GM19372 (cell line): ENCODE results near the gene NEBL.

Experiments
- ATAC-seq: cut with Tn5 transposase; IDR thresholded peaks from one replicate; pipeline ENCODE4 v1.9.1; 2021; ENCODE audit warnings: mild to moderate bottlenecking, low read depth, moderate library complexity; ENCODE audit not compliant: unreplicated experiment

The NEBL gene

GRCh38 chr10:20809631-20810030, 87.5 kb downstream of the NEBL start:
- no peak for ATAC-seq

- ATAC-seq = no peak
Observed at GRCh38 chr10:20806487-20806886, 90.6 kb downstream of the NEBL start.

- ATAC-seq = no peak
Observed at GRCh38 chr10:20797290-20797689, 99.8 kb downstream of the NEBL start.

- ATAC-seq = no peak
Observed at GRCh38 chr10:20795391-20795790, 101.7 kb downstream of the NEBL start.

GRCh38 chr10:20785174-20785573, 111.9 kb downstream of the NEBL start:
- no peak for ATAC-seq

GRCh38 chr10:20778008-20778757, 118.9 kb downstream of the NEBL start:
- no peak for ATAC-seq

- ATAC-seq = no peak
Observed at GRCh38 chr10:20776384-20777118, 120.6 kb downstream of the NEBL start.

GRCh38 chr10:20771051-20771450, 126.1 kb downstream of the NEBL start:
- no peak for ATAC-seq

GRCh38 chr10:20769481-20769880, 127.6 kb downstream of the NEBL start:
- ATAC-seq = no peak

- ATAC-seq = no peak
Observed at GRCh38 chr10:20768843-20769242, 128.3 kb downstream of the NEBL start.

- no peak for ATAC-seq
Observed at GRCh38 chr10:20767028-20767427, 130.1 kb downstream of the NEBL start.

- ATAC-seq = no peak
Observed at GRCh38 chr10:20765066-20765465, 132.0 kb downstream of the NEBL start.

GRCh38 chr10:20760460-20760859, 136.7 kb downstream of the NEBL start:
- ATAC-seq = no peak

GRCh38 chr10:20748551-20748950, 148.6 kb downstream of the NEBL start:
- no peak for ATAC-seq

- ATAC-seq = no peak
Observed at GRCh38 chr10:20747782-20748181, 149.3 kb downstream of the NEBL start.

- no peak for ATAC-seq
Observed at GRCh38 chr10:20746856-20747255, 150.3 kb downstream of the NEBL start.

- no peak for ATAC-seq
Observed at GRCh38 chr10:20745556-20746375, 151.3 kb downstream of the NEBL start.

GRCh38 chr10:20744821-20745220, 152.3 kb downstream of the NEBL start:
- ATAC-seq = no peak

- ATAC-seq = no peak
Observed at GRCh38 chr10:20743942-20744341, 153.2 kb downstream of the NEBL start.

GRCh38 chr10:20742737-20743541, 154.2 kb downstream of the NEBL start:
- no peak for ATAC-seq
